GM19395 (cell line): Measurements from ENCODE around the gene S100A6.
"Not testable (repeated sequence)": the region's sequence is repeated elsewhere in the genome, so short reads cannot be mapped to it uniquely, and the experiment has no call there.

Source experiments
- ATAC-seq: cut with Tn5 transposase; IDR thresholded peaks from one replicate; pipeline ENCODE4 v1.9.1; 2021; ENCODE audit warnings: mild to moderate bottlenecking, moderate library complexity; ENCODE audit not compliant: unreplicated experiment

Gene S100A6

GRCh38 chr1:153565529-153566374 lies 30.0 kb upstream of the S100A6 start, which contains the start of gene S100A2:
TSS of gene S100A2 (minus strand) at chr1:153565844. CDS start at chr1:153563877, 1,967 bp downstream.
- ATAC-seq = no peak

GRCh38 chr1:153563991-153564390 lies 28.2 kb upstream of the S100A6 start:
- ATAC-seq = no peak

GRCh38 chr1:153563483-153563901 lies 27.7 kb upstream of the S100A6 start:
- ATAC-seq = no peak

DNA sequence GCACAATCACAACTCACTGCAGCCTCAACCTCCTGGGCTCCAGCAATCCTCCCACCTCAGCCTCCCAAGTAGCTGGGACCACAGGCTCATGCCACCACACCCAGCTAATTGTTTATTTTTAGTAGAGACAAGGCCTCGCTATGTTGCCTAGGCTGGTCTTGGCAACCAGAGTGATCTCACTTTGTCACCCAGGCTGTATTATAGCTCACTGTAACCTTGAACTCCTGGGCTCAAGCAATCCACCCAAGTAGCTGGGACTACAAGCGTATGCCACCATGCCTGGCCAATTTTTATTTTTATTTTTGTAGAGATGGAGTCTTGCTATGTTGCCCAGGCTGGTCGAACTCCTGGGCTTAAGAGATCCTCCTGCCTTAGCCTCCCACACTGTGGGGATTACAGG lies 26.2 kb upstream of the S100A6 start:
- ATAC-seq = not testable (repeated sequence)

DNA sequence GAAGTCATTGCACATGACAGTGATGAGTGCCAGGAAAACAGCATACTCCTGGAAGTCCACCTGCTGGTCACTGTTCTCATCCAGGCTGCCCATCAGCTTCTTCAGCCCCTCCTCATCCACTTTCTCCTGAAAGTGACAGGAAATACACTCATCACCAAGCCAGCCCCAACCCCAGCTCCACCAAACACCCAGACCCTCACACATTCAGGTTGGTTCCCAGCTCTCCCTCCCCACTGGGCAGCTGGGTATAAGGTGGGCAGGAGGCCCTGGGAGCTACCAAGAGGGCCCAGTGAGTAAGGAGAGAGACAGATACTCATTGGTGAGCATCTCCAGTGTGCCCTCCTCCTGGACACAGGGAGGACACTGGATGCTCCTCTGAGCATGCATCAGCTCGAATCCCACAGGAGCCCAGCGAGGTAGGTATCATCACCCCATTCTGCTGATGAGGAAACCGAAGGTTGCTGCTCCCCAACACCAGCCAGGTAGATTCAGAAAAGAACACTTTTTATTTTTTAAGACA lies 25.7 kb upstream of the S100A6 start:
- ATAC-seq = no peak

GRCh38 chr1:153560771-153561465 lies 25.1 kb upstream of the S100A6 start:
- ATAC-seq = no peak

DNA sequence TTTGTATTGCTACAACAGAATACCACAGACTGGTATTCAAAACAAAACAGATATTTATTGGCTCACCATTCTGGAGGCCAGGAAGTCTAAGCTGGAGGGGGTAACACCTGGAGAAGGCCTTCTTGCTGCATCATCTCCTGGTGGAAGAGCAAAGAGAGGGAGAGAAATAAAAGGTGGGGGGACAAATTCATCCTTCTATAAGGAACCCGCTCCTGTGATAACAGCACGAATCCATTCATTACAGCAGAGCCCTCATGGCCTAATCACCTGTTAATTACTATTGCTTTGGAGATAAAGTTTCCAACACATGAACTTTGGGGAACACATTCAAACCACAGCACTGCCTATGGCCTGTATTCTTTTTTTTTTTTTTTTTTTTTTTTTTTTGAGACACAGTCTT lies 24.4 kb upstream of the S100A6 start:
- no peak for ATAC-seq

DNA sequence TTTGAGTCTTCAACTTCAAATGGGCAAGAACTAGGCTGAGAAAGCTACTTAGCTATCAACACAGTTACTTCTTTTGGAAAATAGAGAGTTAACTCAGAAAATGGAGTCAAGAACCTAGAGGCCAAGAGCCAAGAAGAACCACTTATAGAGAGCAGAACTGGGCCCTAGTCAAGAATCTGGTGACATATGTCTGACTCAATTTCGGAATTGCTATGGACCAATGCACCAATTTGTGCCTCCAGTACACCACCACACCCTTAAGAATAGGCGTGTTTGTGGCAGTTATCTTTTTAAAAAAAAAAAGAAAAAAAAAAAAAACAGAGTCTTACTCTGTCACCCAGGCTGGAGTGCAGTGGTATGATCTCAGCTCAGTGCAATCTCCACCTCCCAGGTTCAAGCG lies 22.1 kb upstream of the S100A6 start:
- ATAC-seq = no peak

DNA sequence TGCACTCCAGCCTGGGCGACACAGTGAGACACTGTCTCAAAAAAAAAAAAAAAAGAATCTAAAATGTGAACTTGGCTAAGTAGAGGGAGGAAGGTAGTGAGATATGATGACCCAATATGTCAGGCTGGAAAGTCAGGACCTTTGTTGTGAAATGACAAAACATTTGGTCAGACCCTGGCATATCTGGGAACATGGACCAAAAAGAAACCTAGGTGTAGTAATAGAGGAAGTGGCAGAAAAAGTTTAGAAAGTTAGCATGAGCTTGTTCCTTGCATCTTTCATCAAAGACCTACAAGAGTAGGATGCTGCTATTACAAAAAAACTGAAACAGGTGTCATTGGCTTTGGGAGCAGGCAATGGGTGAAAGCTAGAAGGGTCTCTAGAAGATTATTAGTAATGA lies 20.6 kb upstream of the S100A6 start:
- no peak for ATAC-seq

DNA sequence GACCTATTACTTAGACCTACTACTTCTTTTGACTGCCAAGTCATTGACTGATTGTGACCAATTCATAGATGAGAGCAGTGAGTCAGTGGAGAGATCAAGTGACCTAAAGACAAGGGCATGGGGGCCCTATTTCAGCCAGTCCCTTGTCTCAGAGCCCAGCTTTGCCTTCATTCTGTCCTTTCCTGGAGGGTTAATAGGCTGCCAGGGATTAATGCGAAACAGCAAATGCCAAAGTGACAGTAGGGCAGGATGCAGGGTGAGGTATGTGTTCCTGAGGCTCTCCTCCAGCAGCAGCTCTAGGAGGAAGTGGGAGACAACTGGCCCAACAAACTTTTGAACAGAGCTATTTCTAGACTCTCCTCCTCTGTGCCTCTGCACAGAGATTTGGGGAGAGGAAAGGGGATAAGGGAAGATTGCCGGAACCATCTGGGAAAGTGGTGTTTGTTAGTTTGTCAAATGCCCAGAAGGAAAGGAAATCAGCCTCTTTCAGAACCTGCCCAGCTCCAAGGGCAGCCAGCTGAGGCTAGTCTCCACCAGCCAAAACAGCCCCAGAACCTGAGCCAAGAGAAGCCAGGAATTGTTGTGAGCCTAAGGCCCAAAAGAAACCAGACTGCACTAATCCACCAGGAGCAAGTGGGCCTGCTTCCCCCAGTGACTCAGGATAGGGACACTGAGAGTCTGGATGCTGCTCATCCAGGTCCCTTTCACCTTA lies 18.2 kb upstream of the S100A6 start:
- no peak for ATAC-seq

GRCh38 chr1:153553096-153553495 lies 17.3 kb upstream of the S100A6 start:
- ATAC-seq = no peak

DNA sequence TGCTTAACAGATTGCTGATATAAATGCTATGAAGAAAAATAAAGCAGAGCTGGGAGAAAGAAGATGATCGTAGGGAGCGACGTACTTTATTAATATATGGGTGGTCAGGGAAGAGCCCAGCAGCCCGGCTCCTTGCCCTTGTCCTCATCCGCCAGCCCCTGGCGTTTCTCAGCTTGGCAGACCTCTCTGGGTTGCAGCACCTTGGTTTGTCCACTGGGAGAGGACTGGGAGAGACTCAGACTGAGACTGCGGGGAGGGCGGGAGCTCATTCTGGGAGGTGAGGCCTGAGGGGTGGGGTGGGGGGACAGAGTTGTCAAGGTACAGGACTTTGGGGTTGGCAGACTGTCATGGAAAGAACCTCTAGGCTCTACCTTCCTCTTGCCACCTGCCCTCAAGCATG lies 16.5 kb upstream of the S100A6 start:
- ATAC-seq = no peak

- ATAC-seq = no peak
Observed at GRCh38 chr1:153550827-153551500, 15.2 kb upstream of the S100A6 start.

GRCh38 chr1:153550398-153550758 lies 14.6 kb upstream of the S100A6 start:
- ATAC-seq = no peak

GRCh38 chr1:153549741-153550397 lies 14.1 kb upstream of the S100A6 start:
- no peak for ATAC-seq

GRCh38 chr1:153548722-153549688 lies 13.2 kb upstream of the S100A6 start, which contains the start of gene S100A3:
TSS of gene S100A3 (minus strand) at chr1:153549258. CDS start at chr1:153548485, 773 bp downstream.
- ATAC-seq = no peak

- ATAC-seq = no peak
Observed at GRCh38 chr1:153547560-153548551, 12.1 kb upstream of the S100A6 start.
